GM18520 (cell line): ENCODE measurements around the gene CCDC107.
A peak's percentile ranks its signal among the peaks of the same experiment; 100 is the strongest.

Source experiments
- ATAC-seq: cut with Tn5 transposase; IDR thresholded peaks from one replicate; pipeline ENCODE4 v1.9.1; 2021; ENCODE audit not compliant: unreplicated experiment

CCDC107 gene

GRCh38 chr9:35682051-35682450 lies 24.0 kb downstream of the CCDC107 start:
- ATAC-seq: no peak

DNA sequence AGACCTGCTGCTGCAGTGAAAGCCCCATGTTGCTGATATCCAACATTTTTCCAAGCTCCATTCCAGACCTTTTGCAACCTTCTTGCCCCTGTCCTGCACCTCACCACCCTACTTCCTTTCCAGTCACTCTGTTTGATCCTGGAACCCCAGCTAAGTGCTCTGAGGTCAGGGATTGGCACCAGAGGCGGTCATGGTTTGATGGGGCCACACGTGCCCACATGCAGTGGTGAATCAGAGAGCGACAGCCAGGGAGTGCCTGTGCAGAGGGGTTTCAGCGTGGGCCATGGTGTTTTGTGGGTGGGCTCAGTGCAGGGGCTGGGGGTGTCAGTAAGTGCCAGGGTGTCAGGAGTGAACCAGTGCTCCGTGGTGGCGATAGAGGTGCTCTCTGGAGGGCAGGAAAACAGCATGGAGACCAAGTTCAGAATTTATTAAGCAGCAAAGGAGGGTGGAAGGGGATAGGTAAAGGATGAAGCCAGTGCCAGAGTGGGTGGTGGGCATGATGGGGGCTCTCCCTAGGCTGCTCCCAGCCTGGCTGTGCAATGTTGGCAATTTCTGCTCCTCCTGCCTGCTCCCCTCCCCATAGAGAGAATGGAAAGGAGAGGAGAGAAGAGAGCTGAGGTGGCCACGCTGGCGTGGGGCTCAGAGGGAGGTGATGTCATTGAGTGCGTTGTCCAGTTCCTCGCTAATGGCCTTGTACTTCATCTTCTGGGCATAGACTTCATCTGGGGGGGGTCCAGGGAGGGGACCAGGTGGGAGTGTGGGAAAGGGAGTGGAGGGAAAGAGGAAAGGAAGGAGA lies 24.6 kb downstream of the CCDC107 start:
- no peak for ATAC-seq

DNA sequence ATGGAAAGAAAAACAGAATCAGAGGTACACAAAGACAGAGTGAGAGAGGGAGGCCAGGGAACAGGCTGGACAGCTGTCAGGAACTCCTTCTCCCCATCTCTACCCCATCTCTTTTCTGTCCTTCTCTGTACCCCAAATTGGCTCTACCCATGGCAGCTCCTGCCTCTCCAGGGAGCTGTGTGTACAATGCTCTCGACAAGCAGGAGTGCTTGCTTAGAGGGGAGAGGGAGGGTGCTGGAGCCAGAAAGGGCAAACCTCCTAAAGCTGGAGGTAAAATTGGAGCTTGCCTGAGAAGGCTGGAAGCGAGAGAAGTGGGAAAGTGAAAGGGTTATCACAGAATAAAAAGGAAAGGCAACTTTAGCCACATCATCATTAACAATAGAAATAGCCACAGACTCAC lies 25.2 kb downstream of the CCDC107 start:
- ATAC-seq: no peak

GRCh38 chr9:35684921-35685320 lies 26.8 kb downstream of the CCDC107 start:
- no peak for ATAC-seq

GRCh38 chr9:35685506-35685905 lies 27.4 kb downstream of the CCDC107 start:
- no peak for ATAC-seq

GRCh38 chr9:35686222-35687203 lies 28.4 kb downstream of the CCDC107 start:
- peak; percentile 34 for ATAC-seq

GRCh38 chr9:35687306-35687705 lies 29.2 kb downstream of the CCDC107 start:
- ATAC-seq: no peak

GRCh38 chr9:35687972-35688557 lies 30.0 kb downstream of the CCDC107 start:
- no peak for ATAC-seq

- ATAC-seq: no peak
These were observed 30.8 kb downstream of the CCDC107 start for GRCh38 chr9:35688558-35689541.

- ATAC-seq: no peak
These were observed 31.6 kb downstream of the CCDC107 start, which contains the start of gene TPM2 for GRCh38 chr9:35689542-35690293. Gene TPM2, minus strand, starts transcription at chr9:35689925. Its CDS starts 108 bp downstream, at chr9:35689817.

GRCh38 chr9:35690294-35690613 lies 32.2 kb downstream of the CCDC107 start:
- ATAC-seq: no peak

DNA sequence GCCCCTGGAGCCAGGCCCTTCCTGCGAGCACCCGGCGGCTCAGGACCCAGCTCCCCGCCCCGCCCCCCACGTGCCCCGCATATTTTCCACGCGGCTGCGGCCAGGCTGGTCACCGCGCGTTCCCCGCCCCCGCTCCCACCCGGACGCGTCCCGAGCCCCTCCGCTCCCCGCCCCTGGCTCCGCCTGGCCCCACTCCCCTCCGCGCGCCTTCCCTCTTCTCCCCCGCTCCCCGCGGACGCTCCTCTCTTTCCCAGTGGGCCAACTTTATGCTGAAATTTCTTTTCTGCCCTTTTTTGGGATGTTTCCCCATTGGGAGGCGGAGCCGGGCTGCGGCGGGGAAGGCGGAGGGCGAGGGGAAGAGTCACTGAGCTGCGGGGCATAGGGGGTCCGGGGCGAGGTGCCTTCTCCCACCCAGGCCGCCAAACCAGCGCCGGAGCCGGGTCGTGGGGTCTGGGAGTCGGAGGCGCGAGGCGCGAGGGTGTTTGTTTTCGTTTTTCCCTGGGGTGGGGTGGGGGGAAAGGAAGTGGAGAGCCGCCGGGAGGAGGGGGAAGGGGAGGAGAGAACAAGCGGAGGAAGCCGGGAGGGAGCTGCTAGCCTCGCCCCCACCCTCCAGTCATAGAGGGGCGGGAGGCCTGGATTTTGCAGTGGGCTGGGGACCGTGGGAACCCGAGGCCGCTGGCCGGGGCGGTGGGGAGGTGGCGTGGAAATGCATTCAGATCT lies 32.7 kb downstream of the CCDC107 start:
- no peak for ATAC-seq

GRCh38 chr9:35691334-35691650 lies 33.2 kb downstream of the CCDC107 start:
- ATAC-seq: no peak

DNA sequence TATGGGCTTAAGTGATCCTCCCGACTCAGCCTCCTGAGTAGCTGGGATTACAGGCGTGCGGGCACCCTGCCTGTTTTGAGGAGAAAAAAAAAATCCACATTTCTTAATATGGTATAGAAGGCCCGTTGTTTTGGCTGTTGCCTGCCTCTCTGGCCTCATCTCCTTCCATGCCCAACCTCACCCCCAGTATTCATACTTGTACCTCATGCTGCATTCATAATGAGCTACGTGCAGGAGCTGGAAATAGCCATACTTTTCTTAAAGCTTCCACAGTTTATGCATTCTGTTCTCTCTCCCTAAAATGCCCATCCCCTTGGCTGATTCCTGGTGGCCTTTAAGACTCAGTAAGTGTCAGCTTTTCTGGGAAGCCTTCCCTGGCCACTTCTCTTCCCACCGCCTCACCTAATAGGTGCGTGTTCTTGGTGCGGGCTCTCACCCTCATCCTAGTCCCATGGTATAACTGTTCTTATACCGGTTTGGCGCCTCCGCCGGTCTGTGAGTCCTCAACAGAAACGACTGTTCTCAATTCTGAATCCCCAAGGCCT lies 33.7 kb downstream of the CCDC107 start:
- no peak for ATAC-seq

GRCh38 chr9:35695943-35696401 lies 37.9 kb downstream of the CCDC107 start:
- ATAC-seq: no peak

GRCh38 chr9:35696520-35697215 lies 38.6 kb downstream of the CCDC107 start:
- no peak for ATAC-seq

- ATAC-seq: no peak
These were observed 39.4 kb downstream of the CCDC107 start for GRCh38 chr9:35697486-35697885.

DNA sequence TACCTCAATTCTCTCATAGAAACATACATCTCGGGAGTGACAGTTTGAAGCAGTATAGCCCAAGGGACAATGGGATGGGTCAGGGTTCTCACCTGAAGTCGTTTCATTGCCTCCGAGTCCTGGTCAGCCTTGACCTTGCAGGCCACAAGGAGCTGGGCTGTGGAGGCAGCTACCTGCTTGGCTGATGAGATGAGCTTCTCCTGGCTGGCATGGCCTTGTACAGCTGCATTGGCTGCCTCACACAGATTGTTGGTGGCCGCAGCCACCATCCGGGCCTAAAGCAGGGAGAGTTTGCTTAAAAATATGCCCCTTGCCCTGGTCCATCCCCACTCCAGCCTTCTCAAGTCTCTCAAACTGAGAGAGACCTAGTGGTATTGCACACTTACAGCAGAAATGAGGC lies 40.1 kb downstream of the CCDC107 start:
- no peak for ATAC-seq
